ENCODE data around the gene FAM217A.

DNA sequence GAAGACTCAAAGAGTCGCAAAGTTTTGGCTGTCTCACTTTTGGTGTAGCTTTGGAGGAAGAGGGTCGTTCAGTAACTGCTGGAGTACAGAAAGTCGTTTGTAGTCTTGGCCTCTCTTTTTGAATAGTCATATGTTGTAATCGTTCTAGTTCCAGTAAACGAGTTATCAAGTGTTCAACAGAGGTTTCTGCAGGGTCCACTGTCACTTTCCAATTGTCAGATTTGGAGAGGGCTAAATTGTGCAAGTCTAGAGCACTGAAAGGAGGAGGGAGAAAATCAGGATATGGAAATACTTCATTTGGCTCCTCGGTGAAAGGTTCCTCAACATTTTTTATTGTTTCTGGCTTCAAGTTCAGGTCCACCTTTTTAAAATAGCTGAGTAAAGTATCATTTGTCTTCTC is 9.7 kb downstream of the FAM217A start:
- no peak for TF ChIP-seq CTCF (IDR thresholded peaks at IDR 0.05)
- TF ChIP-seq CHD2 (IDR thresholded peaks at IDR 0.05; ENCODE audit: low read length, partially characterized antibody): no peak
- no peak for TF ChIP-seq MYC (IDR thresholded peaks at IDR 0.05; ENCODE audit: borderline replicate concordance, low read length)
- no peak for TF ChIP-seq POLR2A (IDR thresholded peaks at IDR 0.05; ENCODE audit: low read length)
- no peak for TF ChIP-seq CEBPB (IDR thresholded peaks at IDR 0.05)
- no peak for TF ChIP-seq CBX8 (IDR thresholded peaks at IDR 0.05)
- TF ChIP-seq KDM5A (IDR thresholded peaks at IDR 0.05): no peak
- no peak for TF ChIP-seq RAD21 (conservative IDR thresholded peaks at IDR 0.05 in 1 of 2, IDR thresholded peaks at IDR 0.05 in 1 of 2)
- TF ChIP-seq, protein P1, sequence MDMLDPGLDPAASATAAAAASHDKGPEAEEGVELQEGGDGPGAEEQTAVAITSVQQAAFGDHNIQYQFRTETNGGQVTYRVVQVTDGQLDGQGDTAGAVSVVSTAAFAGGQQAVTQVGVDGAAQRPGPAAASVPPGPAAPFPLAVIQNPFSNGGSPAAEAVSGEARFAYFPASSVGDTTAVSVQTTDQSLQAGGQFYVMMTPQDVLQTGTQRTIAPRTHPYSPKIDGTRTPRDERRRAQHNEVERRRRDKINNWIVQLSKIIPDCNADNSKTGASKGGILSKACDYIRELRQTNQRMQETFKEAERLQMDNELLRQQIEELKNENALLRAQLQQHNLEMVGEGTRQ (IDR thresholded peaks at IDR 0.05): no peak
- TF ChIP-seq HMGXB4 (CRISPR knock-in tag; IDR thresholded peaks at IDR 0.05; ENCODE audit: borderline replicate concordance): no peak
